Measurements from ENCODE around the gene OSBPL10. TPM values are rescaled to one million over a fixed set of nuclear protein-coding genes. Genes with fewer than 3 reads are reported as not detected.
"Not testable (repeated sequence)": the region's sequence is repeated elsewhere in the genome, so short reads cannot be mapped to it uniquely, and the experiment has no call there.

Gene OSBPL10
- total RNA-seq, 1 donor from 2014 or later, result 45.4 TPM

- Mint-ChIP-seq H3K4me1 (ENCODE audit: low read depth) (peaks cover 7% of the 10 kb centered on the region), H3K36me3 (ENCODE audit: low read depth) (peaks cover 4% of the 10 kb centered on the region), H3K27ac (ENCODE audit: unreplicated experiment) (no peak overlapping the region), H3K9me3 (ENCODE audit: low read depth) (peaks cover 2% of the 10 kb centered on the region), H3K27me3 (ENCODE audit: low read depth) (no peaks in the 10 kb centered on the region), H3K4me3 (ENCODE audit: unreplicated experiment) (no peak overlapping the region)
- TF ChIP-seq CTCF (IDR thresholded peaks at IDR 0.05), result no peak
- DNase-seq (ENCODE audit: low spot score), result no peak
Measured at GRCh38 chr3:31861826-31862225, 119.2 kb downstream of the OSBPL10 start.

- H3K4me1 Mint-ChIP-seq (ENCODE audit: low read depth); H3K9me3 Mint-ChIP-seq (ENCODE audit: low read depth); H3K4me3 Mint-ChIP-seq (ENCODE audit: unreplicated experiment); H3K36me3 Mint-ChIP-seq (ENCODE audit: low read depth); DNase-seq (ENCODE audit: low spot score); H3K27me3 Mint-ChIP-seq (ENCODE audit: low read depth); H3K27ac Mint-ChIP-seq (ENCODE audit: unreplicated experiment): not testable (repeated sequence)
Measured at GRCh38 chr3:31860642-31861041, 120.4 kb downstream of the OSBPL10 start.

GRCh38 chr3:31859245-31859644, 121.8 kb downstream of the OSBPL10 start:
- Mint-ChIP-seq H3K27me3 (ENCODE audit: low read depth) (no peaks in the 10 kb centered on the region), H3K4me1 (ENCODE audit: low read depth) (peaks cover 7% of the 10 kb centered on the region), H3K27ac (ENCODE audit: unreplicated experiment) (no peak overlapping the region), H3K9me3 (ENCODE audit: low read depth) (peaks cover 2% of the 10 kb centered on the region), H3K4me3 (ENCODE audit: unreplicated experiment) (no peak overlapping the region), H3K36me3 (ENCODE audit: low read depth) (peaks cover 1% of the 10 kb centered on the region)
- TF ChIP-seq CTCF (IDR thresholded peaks at IDR 0.05), result no peak
- no peak for DNase-seq (ENCODE audit: low spot score)

GRCh38 chr3:31858439-31858838, 122.6 kb downstream of the OSBPL10 start:
- peaks cover 2% of the 10 kb centered on the region for H3K9me3 Mint-ChIP-seq (ENCODE audit: low read depth)
- H3K27me3 Mint-ChIP-seq (ENCODE audit: low read depth), result no peaks in the 10 kb centered on the region
- TF ChIP-seq CTCF (IDR thresholded peaks at IDR 0.05), result peak; percentile 38

GRCh38 chr3:31853580-31853979, 127.5 kb downstream of the OSBPL10 start:
- Mint-ChIP-seq H3K27me3 (ENCODE audit: low read depth) (no peaks in the 10 kb centered on the region), H3K9me3 (ENCODE audit: low read depth) (no peaks in the 10 kb centered on the region), H3K27ac (ENCODE audit: unreplicated experiment) (no peak overlapping the region), H3K36me3 (ENCODE audit: low read depth) (no peaks in the 10 kb centered on the region), H3K4me3 (ENCODE audit: unreplicated experiment) (no peak overlapping the region), H3K4me1 (ENCODE audit: low read depth) (peaks cover 23% of the 10 kb centered on the region)
- TF ChIP-seq CTCF (IDR thresholded peaks at IDR 0.05), result no peak
- no peak for DNase-seq (ENCODE audit: low spot score)

More at GRCh38 chr3:31858439-31858838, 122.6 kb downstream of the OSBPL10 start:
- DNase-seq (ENCODE audit: low spot score), result no peak
- peaks cover 1% of the 10 kb centered on the region for H3K36me3 Mint-ChIP-seq (ENCODE audit: low read depth)
- H3K27ac Mint-ChIP-seq (ENCODE audit: unreplicated experiment), result no peak overlapping the region
- H3K4me1 Mint-ChIP-seq (ENCODE audit: low read depth), result peaks cover 7% of the 10 kb centered on the region
- no peak overlapping the region for H3K4me3 Mint-ChIP-seq (ENCODE audit: unreplicated experiment)

- Mint-ChIP-seq H3K27me3 (ENCODE audit: low read depth) (no peaks in the 10 kb centered on the region), H3K4me3 (ENCODE audit: unreplicated experiment) (no peak overlapping the region), H3K4me1 (ENCODE audit: low read depth) (peaks cover 29% of the 10 kb centered on the region), H3K36me3 (ENCODE audit: low read depth) (peaks cover 5% of the 10 kb centered on the region), H3K27ac (ENCODE audit: unreplicated experiment) (peak overlapping the region; percentile 38), H3K9me3 (ENCODE audit: low read depth) (no peaks in the 10 kb centered on the region)
- TF ChIP-seq CTCF (IDR thresholded peaks at IDR 0.05), result no peak
- DNase-seq (ENCODE audit: low spot score), result no peak
Measured at GRCh38 chr3:31851278-31851677, 129.8 kb downstream of the OSBPL10 start.
